GM21447 (cell line): ENCODE results near the gene CBLC.

Source experiments
- ATAC-seq: cut with Tn5 transposase; IDR thresholded peaks from one replicate; pipeline ENCODE4 v1.9.1; 2021; ENCODE audit not compliant: unreplicated experiment

CBLC gene

DNA sequence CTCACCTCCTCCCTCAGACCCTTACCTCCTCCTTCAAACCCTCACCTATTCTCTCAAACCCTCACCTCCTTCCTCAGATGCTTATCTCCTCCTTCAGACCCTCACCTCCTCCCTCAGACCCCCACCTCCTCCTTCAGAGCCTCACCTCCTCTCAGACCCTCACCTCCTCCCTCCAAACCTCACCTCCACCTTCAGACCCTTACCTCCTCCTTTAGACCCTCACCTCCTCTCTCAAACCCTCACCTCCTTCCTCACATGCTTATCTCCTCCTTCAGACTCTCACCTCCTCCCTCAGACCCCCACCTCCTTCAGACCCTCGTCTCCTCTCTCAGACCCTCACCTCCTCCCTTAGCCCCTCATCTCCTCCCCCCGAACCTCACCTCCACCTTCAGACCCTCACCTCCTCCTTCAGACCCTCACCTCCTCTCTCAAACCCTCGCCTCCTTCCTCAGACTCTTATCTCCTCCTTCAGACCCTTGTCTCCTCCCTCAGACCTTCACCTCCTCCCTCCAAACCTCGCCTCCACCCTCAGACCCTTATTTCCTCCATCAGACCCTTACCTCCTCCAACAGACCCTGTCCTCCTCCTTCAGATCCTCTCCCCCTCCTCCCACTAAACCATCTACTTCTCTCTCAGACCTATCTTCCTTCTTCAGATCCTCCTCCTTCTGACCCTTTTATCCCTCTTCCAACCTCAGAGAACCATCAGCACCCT is 31.6 kb upstream of the CBLC start:
- no peak for ATAC-seq

DNA sequence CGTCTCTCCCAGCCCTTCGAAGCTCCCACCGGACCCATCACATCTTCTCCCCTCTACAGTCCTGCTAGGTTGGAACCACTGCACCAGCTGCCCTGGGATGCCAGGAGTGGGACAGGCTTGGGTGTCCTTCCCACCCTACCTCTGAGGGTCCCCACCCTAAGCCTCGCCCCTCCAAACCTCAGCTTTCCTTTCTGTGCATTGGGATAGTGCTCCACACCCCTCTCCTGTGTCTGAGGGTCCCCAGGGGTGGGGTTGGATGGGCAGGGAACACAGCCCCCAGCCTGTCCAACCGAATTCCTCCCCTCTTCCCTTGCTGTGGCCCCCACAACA is 31.1 kb upstream of the CBLC start:
- ATAC-seq, result no peak

- peak; percentile 32 for ATAC-seq
Observed at GRCh38 chr19:44746946-44747738, 30.5 kb upstream of the CBLC start.

GRCh38 chr19:44747739-44748425 is 29.8 kb upstream of the CBLC start:
- peak; percentile 14 for ATAC-seq

GRCh38 chr19:44748426-44749254 is 29.1 kb upstream of the CBLC start, which contains the start of gene BCL3:
BCL3 (plus strand) TSS chr19:44748708; CDS start chr19:44748791, 83 bp downstream.
- ATAC-seq, result peak; percentile 26

GRCh38 chr19:44749292-44749691 is 28.4 kb upstream of the CBLC start:
- no peak for ATAC-seq

GRCh38 chr19:44749994-44750393 is 27.7 kb upstream of the CBLC start:
- ATAC-seq, result no peak

DNA sequence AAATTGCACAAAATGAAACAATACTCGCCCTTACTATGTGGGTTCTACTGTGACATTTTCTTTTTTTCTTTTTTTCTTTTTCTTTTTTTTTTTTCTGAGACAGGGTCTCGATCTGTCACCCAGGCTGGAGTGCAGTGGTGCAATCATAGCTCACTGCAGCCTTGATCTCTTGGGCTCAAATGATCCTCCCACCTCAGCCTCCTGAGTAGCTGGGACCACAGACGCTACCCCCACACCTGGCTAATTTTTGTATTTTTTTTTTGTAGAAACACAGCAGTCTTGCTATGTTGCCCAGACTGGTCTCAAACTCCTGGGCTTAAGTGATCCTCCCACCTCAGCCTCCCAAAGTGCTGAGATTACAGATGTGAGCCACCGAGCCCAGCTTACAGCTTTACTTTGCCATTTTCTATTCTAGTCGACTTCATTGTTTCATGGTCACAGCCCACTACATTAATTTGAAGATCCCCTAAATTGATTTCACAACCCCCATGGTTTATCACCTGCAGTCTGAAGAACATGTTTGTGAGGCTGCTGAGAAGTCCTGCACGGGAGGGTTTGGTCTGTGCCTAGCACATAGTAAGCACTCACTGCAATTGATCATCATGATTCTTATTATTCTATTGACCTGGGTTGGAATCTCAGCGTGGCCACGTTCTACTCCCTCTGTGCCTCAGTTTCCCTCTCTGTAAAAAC is 25.4 kb upstream of the CBLC start:
- no peak for ATAC-seq

DNA sequence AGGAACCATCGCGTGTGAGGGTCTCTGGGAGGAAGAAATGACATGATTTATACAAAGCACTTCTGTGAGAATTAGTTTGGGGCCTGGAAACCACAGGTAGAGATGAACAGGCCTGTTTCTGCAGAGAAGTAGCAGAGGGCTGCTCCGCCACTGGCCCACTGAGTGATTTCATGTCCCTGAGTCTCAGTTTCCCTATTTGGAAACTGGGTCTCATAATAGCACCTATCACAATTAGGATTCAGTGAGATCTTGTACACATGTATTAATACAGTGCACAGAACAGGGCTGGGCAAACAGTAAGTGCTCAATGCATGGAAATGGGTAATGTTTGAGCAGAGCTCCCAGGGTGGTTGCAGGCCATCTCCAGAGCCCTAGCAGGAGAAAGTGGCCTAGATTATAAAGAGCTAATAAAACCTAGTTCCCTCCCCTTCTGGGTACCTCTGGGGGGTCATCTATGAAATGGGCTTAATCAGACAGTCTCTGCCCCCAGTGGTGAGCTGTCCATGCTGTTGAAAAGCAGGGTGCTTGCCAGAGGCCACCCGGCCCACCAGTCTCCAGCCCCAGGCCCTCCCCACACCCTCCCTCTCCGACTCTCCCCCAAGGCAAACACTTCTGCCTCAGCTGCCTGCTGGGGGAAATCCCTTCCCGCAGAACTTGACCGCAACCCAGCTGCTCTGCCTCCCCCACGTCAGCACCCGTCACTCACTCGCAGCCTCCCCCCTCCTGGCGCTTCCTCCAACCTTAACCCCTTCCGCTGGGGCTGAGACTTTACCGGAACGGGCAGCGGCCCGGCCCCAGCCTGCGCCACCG is 24.7 kb upstream of the CBLC start:
- ATAC-seq, result peak; percentile 58

DNA sequence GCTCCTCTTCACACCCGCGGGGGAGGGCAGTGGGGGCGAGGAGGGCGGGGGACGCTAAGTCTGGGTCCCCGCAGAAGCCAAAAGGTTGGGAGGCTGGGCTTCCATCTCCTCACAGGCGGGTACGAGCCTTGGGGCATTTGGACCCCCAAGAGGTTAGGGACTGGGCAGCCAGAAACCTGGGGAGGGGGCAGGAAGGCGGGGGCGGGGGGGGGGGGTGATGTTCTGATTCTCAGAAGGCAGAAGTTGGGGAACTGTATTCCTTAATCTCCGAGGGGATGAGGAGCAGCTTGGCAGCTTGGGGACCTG is 24.1 kb upstream of the CBLC start:
- ATAC-seq, result no peak

- ATAC-seq, result peak; percentile 33
Observed at GRCh38 chr19:44753932-44754749, 23.5 kb upstream of the CBLC start.

- no peak for ATAC-seq
Observed at GRCh38 chr19:44754750-44755080, 23.0 kb upstream of the CBLC start.

DNA sequence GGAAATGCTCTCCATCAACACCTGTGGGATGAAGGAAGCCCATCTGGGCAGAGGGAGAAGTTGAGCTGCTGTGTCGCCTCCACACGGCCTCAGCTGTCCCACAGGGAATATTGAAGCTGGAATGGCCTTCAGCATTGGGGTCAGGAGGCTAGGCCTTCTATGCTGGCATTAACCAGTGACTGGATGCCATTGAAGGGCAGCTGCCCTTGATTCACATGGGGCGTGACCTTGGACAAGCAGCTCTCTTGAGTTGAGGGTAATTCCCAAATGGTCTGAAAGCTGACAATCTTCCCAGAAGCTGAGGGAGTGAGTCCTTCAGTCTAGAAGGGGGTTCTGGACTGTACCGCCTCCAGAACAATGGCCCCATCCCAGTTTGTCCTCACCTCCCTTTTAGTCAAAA is 22.5 kb upstream of the CBLC start:
- ATAC-seq, result no peak

DNA sequence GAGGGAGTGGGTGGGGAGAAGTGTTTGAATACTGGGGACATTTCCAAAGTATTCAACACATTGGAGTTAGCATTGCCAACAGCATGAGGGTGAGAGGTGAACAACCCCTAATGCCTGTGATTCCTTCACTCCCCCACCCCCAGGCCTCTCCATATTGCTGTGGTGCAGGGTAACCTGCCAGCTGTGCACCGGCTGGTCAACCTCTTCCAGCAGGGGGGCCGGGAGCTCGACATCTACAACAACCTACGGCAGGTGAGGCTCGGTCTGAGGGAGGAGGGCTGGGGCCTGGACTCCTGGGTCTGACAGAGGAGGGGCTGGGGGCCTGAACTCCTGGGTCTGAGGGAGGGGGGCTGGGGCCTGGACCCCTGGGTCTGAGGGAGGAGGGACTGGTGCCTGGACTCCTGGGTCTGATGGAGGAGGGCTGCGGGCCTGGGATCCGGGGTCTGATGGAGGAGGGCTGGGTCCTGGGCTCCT is 21.6 kb upstream of the CBLC start:
- ATAC-seq, result no peak

- no peak for ATAC-seq
Observed at GRCh38 chr19:44757057-44757734, 20.5 kb upstream of the CBLC start.

- no peak for ATAC-seq
Observed at GRCh38 chr19:44757735-44758505, 19.8 kb upstream of the CBLC start.

DNA sequence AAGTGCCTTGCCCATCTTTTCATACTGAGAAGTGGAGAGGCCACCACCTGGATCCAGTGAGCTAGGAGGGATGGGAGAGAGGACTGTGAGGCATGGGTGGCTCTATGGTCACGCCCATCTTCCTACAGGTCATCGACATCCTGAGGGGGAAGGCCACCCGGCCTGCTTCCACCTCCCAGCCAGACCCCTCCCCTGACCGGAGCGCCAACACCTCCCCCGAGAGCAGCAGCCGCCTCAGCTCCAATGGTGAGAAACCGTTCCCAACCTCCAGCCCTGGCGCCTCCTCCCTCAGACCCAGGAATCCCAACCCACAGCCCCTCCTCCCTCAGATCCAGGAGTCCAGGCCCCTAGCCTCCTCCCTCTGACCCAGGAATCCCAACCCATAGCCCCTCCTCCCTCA is 19.1 kb upstream of the CBLC start:
- no peak for ATAC-seq
